OCI-LY1 (cell line): ENCODE results near the gene ARL14.

Experiments
- H2AFZ ChIP-seq: fragments of 200-600 bp; sonication (generic), shearing (Covaris generic); 2 replicates; pipeline ENCODE4 v1.6.0; 2014; ENCODE audit warnings: antibody characterized with exemption, mild to moderate bottlenecking, low read length
- H3F3A ChIP-seq: fragments of 200-600 bp; sonication (generic), shearing (Covaris generic); 2 replicates; pipeline ENCODE4 v1.6.0; 2014; ENCODE audit warnings: mild to moderate bottlenecking, antibody characterized with exemption, low read length, moderate library complexity; ENCODE audit not compliant: insufficient read depth
- H3K27ac ChIP-seq: fragments of 200-600 bp; sonication (generic); 2 replicates; pipeline ENCODE4 v1.5.1; 2014; ENCODE audit warnings: low read length, mixed run types, mild to moderate bottlenecking, low read depth; ENCODE audit not compliant: poor library complexity, severe bottlenecking
- H3K27me3 ChIP-seq: fragments of 200-600 bp; sonication (generic); 2 replicates; pipeline ENCODE4 v1.6.0; 2014; ENCODE audit warnings: antibody characterized with exemption, mild to moderate bottlenecking, low read length, moderate library complexity; ENCODE audit not compliant: insufficient read depth
- H3K36me3 ChIP-seq: fragments of 200-600 bp; sonication (generic); 2 replicates; pipeline ENCODE4 v1.6.1; 2014; ENCODE audit warnings: mild to moderate bottlenecking, antibody characterized with exemption, low read length, moderate library complexity, mixed read lengths; ENCODE audit not compliant: insufficient read depth
- H3K4me1 ChIP-seq: fragments of 200-600 bp; sonication (generic); 2 replicates; pipeline ENCODE4 v1.5.1; 2014; ENCODE audit warnings: mild to moderate bottlenecking, low read length, moderate library complexity; ENCODE audit not compliant: insufficient read depth, severe bottlenecking
- H3K4me2 ChIP-seq: fragments of 200-600 bp; sonication (generic), shearing (Covaris generic); 2 replicates; pipeline ENCODE4 v1.6.1; 2014; ENCODE audit warnings: low read length
- H3K4me3 ChIP-seq: fragments of 200-600 bp; sonication (generic); 2 replicates; pipeline ENCODE4 v1.5.1; 2014; ENCODE audit warnings: low read length, low read depth, mild to moderate bottlenecking, mixed read lengths; ENCODE audit not compliant: poor library complexity, severe bottlenecking
- H3K79me2 ChIP-seq: fragments of 200-600 bp; shearing (Covaris generic); 2 replicates; pipeline ENCODE4 v1.6.1; 2016; ENCODE audit warnings: mixed run types, low read length, mixed read lengths; ENCODE audit not compliant: insufficient read depth
- H3K9ac ChIP-seq: fragments of 200-600 bp; sonication (generic), shearing (Covaris generic); 2 replicates; pipeline ENCODE4 v1.6.1; 2014; ENCODE audit warnings: mild to moderate bottlenecking, low read length, mixed read lengths
- H3K9me2 ChIP-seq: fragments of 200-600 bp; sonication (generic), shearing (Covaris generic); 2 replicates; pipeline ENCODE4 v1.6.1; 2014; ENCODE audit warnings: low read depth, mild to moderate bottlenecking, low read length, mixed read lengths
- H3K9me3 ChIP-seq: fragments of 200-600 bp; shearing (Covaris generic); 2 replicates; pipeline ENCODE4 v1.6.1; 2014; ENCODE audit warnings: low read length, mixed read lengths
- H4K20me1 ChIP-seq: fragments of 200-600 bp; sonication (generic), shearing (Covaris generic); 2 replicates; pipeline ENCODE4 v1.6.0; 2016; ENCODE audit warnings: mild to moderate bottlenecking, low read length; ENCODE audit not compliant: insufficient read depth
- CTCF ChIP-seq: fragments of 200-600 bp; sonication (generic), shearing (Covaris generic); IDR thresholded peaks from 2 replicates; pipeline ENCODE4 v1.5.1; 2017; ENCODE audit warnings: mild to moderate bottlenecking, antibody characterized with exemption, low read length, moderate library complexity, mixed read lengths
- EZH2 ChIP-seq: fragments of 200-600 bp; sonication (generic), shearing (Covaris generic); IDR thresholded peaks from 2 replicates; pipeline ENCODE4 v1.8.0; 2017; ENCODE audit warnings: borderline replicate concordance, mixed run types, mild to moderate bottlenecking, antibody characterized with exemption, low read length, moderate library complexity, mixed read lengths

ARL14 gene

GRCh38 chr3:160648701-160649100 lies 28.3 kb upstream of the ARL14 start:
- Histone ChIP-seq H3K4me2 (no peak overlapping the region), H3K9ac (no peak overlapping the region), H3K27ac (no peak overlapping the region), H3K9me2 (no peaks in the 10 kb centered on the region), H3K36me3 (no peaks in the 10 kb centered on the region), H3K4me1 (no peaks in the 10 kb centered on the region), H3K9me3 (no peaks in the 10 kb centered on the region), H3K79me2 (no peaks in the 10 kb centered on the region), H4K20me1 (no peaks in the 10 kb centered on the region), H3F3A (no peaks in the 10 kb centered on the region), H2AFZ (no peak overlapping the region), H3K4me3 (no peak overlapping the region), H3K27me3 (no peaks in the 10 kb centered on the region)
- TF ChIP-seq CTCF (no peak), EZH2 (no peak)

GRCh38 chr3:160649596-160649995 lies 27.4 kb upstream of the ARL14 start:
- H3K9ac ChIP-seq = no peak overlapping the region
- H2AFZ ChIP-seq = no peak overlapping the region
- TF ChIP-seq EZH2 = no peak
- no peak for TF ChIP-seq CTCF
- H4K20me1 ChIP-seq = no peaks in the 10 kb centered on the region
- H3K4me3 ChIP-seq = no peak overlapping the region
- H3K4me1 ChIP-seq = no peaks in the 10 kb centered on the region
- no peaks in the 10 kb centered on the region for H3F3A ChIP-seq
- H3K27me3 ChIP-seq = no peaks in the 10 kb centered on the region
- H3K36me3 ChIP-seq = no peaks in the 10 kb centered on the region
- H3K4me2 ChIP-seq = no peak overlapping the region
- no peak overlapping the region for H3K27ac ChIP-seq
- no peaks in the 10 kb centered on the region for H3K9me2 ChIP-seq
- H3K9me3 ChIP-seq = no peaks in the 10 kb centered on the region
- H3K79me2 ChIP-seq = no peaks in the 10 kb centered on the region

- no peak for TF ChIP-seq CTCF
- no peak for TF ChIP-seq EZH2
- no peak overlapping the region for H3K27ac ChIP-seq
- no peaks in the 10 kb centered on the region for H3K36me3 ChIP-seq
- H3F3A ChIP-seq = no peaks in the 10 kb centered on the region
- H3K4me1 ChIP-seq = no peaks in the 10 kb centered on the region
- H3K79me2 ChIP-seq = no peaks in the 10 kb centered on the region
- no peaks in the 10 kb centered on the region for H3K9me3 ChIP-seq
- no peak overlapping the region for H3K4me2 ChIP-seq
- no peaks in the 10 kb centered on the region for H3K27me3 ChIP-seq
- H2AFZ ChIP-seq = no peak overlapping the region
- H3K4me3 ChIP-seq = no peak overlapping the region
- no peak overlapping the region for H3K9ac ChIP-seq
- no peaks in the 10 kb centered on the region for H4K20me1 ChIP-seq
- H3K9me2 ChIP-seq = no peaks in the 10 kb centered on the region
Measured at GRCh38 chr3:160653512-160653911, 23.4 kb upstream of the ARL14 start.
